Liver (tissue), 9 donors: ENCODE measurements around the gene CPSF4. TPM values are rescaled to one million over a fixed set of nuclear protein-coding genes. Genes with fewer than 3 reads are reported as not detected.

Experiments used
- DNase-seq: peaks from one replicate; pipeline ENCODE4 v3.0.0-alpha.2; 2017; ENCODE audit warnings: low spot score
- H3K27ac ChIP-seq, 2 donors: one replicate each; pipeline ENCODE4 v1.7.0; 2013; ENCODE audit warnings: inconsistent platforms in 2 of 2, low read length in 2 of 2, control low read depth in 1 of 2, low read depth in 1 of 2, mild to moderate bottlenecking in 1 of 2
- H3K27me3 ChIP-seq, 4 donors: one replicate each; pipeline versions ENCODE4 v1.6.1 to v1.7.0; 2013; ENCODE audit warnings: low read length in 3 of 4, inconsistent platforms in 1 of 4, mild to moderate bottlenecking in 1 of 4, moderate library complexity in 1 of 4; ENCODE audit not compliant: control insufficient read depth in 4 of 4, insufficient read depth in 4 of 4
- H3K36me3 ChIP-seq, 4 donors: one replicate each; pipeline versions ENCODE4 v1.6.1 to v1.7.0; 2013; ENCODE audit warnings: low read length in 3 of 4, mild to moderate bottlenecking in 3 of 4, low read depth in 1 of 4, moderate library complexity in 1 of 4; ENCODE audit not compliant: control insufficient read depth in 4 of 4, insufficient read depth in 3 of 4
- H3K4me1 ChIP-seq, 4 donors: one replicate each; pipeline versions ENCODE4 v1.6.1 to v1.7.0; 2013; ENCODE audit warnings: low read length in 3 of 4, mild to moderate bottlenecking in 3 of 4, moderate library complexity in 1 of 4; ENCODE audit not compliant: control insufficient read depth in 4 of 4, insufficient read depth in 4 of 4
- H3K4me3 ChIP-seq, 3 donors: one replicate each; pipeline versions ENCODE4 v1.6.1 to v1.7.0; 2013; ENCODE audit warnings: low read length in 3 of 3, control low read depth in 1 of 3, low read depth in 1 of 3, mild to moderate bottlenecking in 1 of 3
- H3K9ac ChIP-seq, 2 donors: one replicate each; pipeline ENCODE4 v1.7.0; 2013; ENCODE audit warnings: low read length in 2 of 2, mild to moderate bottlenecking in 2 of 2, moderate library complexity in 2 of 2, control low read depth in 1 of 2, low read depth in 1 of 2
- H3K9me3 ChIP-seq, 4 donors: one replicate each; pipeline versions ENCODE4 v1.6.1 to v1.7.0; 2013; ENCODE audit warnings: low read length in 3 of 4; ENCODE audit not compliant: control insufficient read depth in 4 of 4
- EGR1 ChIP-seq, 2 donors: IDR thresholded peaks; 2 replicates each; pipeline ENCODE4 v1.6.1; 2016 to 2018; ENCODE audit warnings: antibody characterized with exemption in 2 of 2, low read depth in 2 of 2
- FOXA1 ChIP-seq: IDR thresholded peaks from 2 replicates; pipeline ENCODE4 v1.6.1; 2016; ENCODE audit warnings: antibody characterized with exemption
- FOXA2 ChIP-seq: IDR thresholded peaks from 2 replicates; pipeline ENCODE4 v1.6.1; 2016; ENCODE audit warnings: antibody characterized with exemption
- GABPA ChIP-seq, 2 donors: IDR thresholded peaks in 1 of 2; conservative IDR thresholded peaks in 1 of 2; 2 replicates each; pipeline ENCODE4 v1.6.1; 2016; ENCODE audit warnings: antibody characterized with exemption in 2 of 2, mild to moderate bottlenecking in 1 of 2, moderate library complexity in 1 of 2
- HNF4A ChIP-seq, 2 donors: conservative IDR thresholded peaks; 2 replicates each; pipeline ENCODE4 v1.6.1; 2016; ENCODE audit warnings: antibody characterized with exemption in 2 of 2, mild to moderate bottlenecking in 2 of 2
- HNF4G ChIP-seq: IDR thresholded peaks from 2 replicates; pipeline ENCODE4 v1.6.1; 2016; ENCODE audit warnings: antibody characterized with exemption
- JUND ChIP-seq, 2 donors: IDR thresholded peaks; 2 replicates each; pipeline ENCODE4 v1.6.1; 2016; ENCODE audit warnings: antibody characterized with exemption in 2 of 2
- NR2F2 ChIP-seq: IDR thresholded peaks from 2 replicates; pipeline ENCODE4 v1.6.1; 2016; ENCODE audit warnings: antibody characterized with exemption
- RAD21 ChIP-seq, 2 donors: IDR thresholded peaks; 2 replicates each; pipeline ENCODE4 v1.6.1; 2016; ENCODE audit warnings: antibody characterized with exemption in 2 of 2, mild to moderate bottlenecking in 2 of 2
- REST ChIP-seq: IDR thresholded peaks from 2 replicates; pipeline ENCODE4 v1.6.1; 2016; ENCODE audit warnings: antibody characterized with exemption, mild to moderate bottlenecking
- RXRA ChIP-seq, 2 donors: IDR thresholded peaks; 2 replicates each; pipeline ENCODE4 v1.6.1; 2017 to 2018; ENCODE audit warnings: antibody characterized with exemption in 2 of 2, mild to moderate bottlenecking in 1 of 2
- SP1 ChIP-seq: IDR thresholded peaks from 2 replicates; pipeline ENCODE4 v1.6.1; 2018; ENCODE audit warnings: antibody characterized with exemption, mild to moderate bottlenecking
- TAF1 ChIP-seq: conservative IDR thresholded peaks from 2 replicates; pipeline ENCODE4 v1.6.1; 2016; ENCODE audit warnings: antibody characterized with exemption, mild to moderate bottlenecking
- YY1 ChIP-seq: IDR thresholded peaks from 2 replicates; pipeline ENCODE4 v1.6.1; 2016; ENCODE audit warnings: antibody characterized with exemption, mild to moderate bottlenecking
- WGBS: extraction: QIAGEN DNeasy Blood & Tissue Kit; methylation state at CpG from one replicate; pipeline ENCODE4 v1.1.7; 2013; 5-methylcytosine and 5-hydroxymethylcytosine counted together
- polyA plus RNA-seq, 2 donors: library from polyadenylated mRNA; stranded (reverse) in 1 of 2; unstranded in 1 of 2; fragments of 200-250 nt in 1 of 2; fragments of >200 nt in 1 of 2; fragmentation: Nextera tagmentation in 1 of 2; extraction: Ambion mirVana in 1 of 2; gene quantifications; one replicate each; pipeline versions ENCODE4 v1.2.1 to v1.2.3, GENCODE V29; 2013 to 2015
- total RNA-seq, 2 donors: library from RNA; depleted of rRNA; stranded (reverse); fragments of >200 nt; gene quantifications; one replicate each; pipeline ENCODE4 v1.2.3, GENCODE V29; 2014
- TF ChIP-seq, protein P1 (sequence below): fragments of 150-350 bp; IDR thresholded peaks from 2 replicates; pipeline ENCODE4 v1.5.1; 2017; ENCODE audit warnings: improper control_type of control experiment, low read depth, low read length; ENCODE audit not compliant: missing input control
- TF ChIP-seq, protein P2 (sequence below): IDR thresholded peaks from 2 replicates; pipeline ENCODE4 v1.6.1; 2016; ENCODE audit warnings: antibody characterized with exemption
- TF ChIP-seq, protein P3 (sequence below): IDR thresholded peaks from 2 replicates; pipeline ENCODE4 v1.6.1; 2016; ENCODE audit warnings: antibody characterized with exemption
- TF ChIP-seq, protein P4 (sequence below): IDR thresholded peaks from 2 replicates; pipeline ENCODE4 v1.6.1; 2016; ENCODE audit warnings: antibody characterized with exemption
- donor health status: healthy.
- donor health status: healthy.
- donor health status: healthy.
- donor health status: healthy.
- donor health status: healthy.

CPSF4 gene
- total and polyA plus RNA-seq, 4 donors = 7.1 to 15.3 (median 10.5) TPM

DNA sequence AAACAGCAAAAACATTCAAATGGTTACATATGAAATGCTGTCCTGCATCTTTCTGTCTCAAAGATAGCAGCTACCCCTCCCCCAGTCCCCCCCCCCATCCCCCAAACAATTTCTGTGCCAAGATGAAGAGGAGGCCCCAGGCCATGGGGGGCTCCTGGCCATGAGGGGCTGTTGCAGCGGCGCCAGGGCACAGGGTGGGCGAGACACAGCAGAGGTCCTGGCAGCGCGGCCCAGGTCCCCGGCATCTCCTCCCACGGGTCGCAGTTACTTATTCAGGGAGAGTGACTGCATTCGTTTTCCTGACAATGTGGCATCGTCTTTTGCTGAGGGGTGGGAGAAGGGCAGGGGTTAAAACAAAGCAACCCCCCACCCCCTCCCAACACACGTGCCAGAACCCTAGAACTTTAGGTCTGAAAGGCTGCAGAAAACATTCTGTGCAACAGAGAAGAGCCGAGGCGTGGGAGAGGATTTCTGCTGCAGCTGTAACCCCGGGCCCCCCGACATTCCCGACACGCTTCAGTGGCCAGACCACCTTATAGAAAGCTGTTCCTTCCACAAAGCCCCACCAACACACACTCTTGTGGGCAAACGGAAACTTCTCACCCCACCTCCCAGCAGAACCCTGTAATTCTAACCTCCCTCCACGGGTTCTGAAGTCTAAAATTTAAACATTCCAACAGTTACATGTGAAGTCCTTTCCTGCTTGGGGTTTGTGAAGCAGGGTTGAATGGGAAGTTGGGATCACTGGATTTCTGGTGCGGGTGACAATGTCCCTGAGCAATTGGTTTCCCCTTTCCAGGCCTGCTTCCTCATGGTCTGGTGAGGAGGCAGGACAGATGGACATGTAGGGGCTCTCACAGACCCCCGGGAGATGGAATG lies 42.1 kb upstream of the CPSF4 start:
- TF ChIP-seq GABPA (IDR thresholded peaks at IDR 0.05 in 1 of 2, conservative IDR thresholded peaks at IDR 0.05 in 1 of 2) (no peak), TAF1 (no peak), JUND (IDR thresholded peaks at IDR 0.05) (no peak), EGR1 (IDR thresholded peaks at IDR 0.05; ENCODE audit: low read depth in 2 of 2) (no peak), RXRA (IDR thresholded peaks at IDR 0.05) (no peak), SP1 (no peak), HNF4A (conservative IDR thresholded peaks at IDR 0.05) (no peak), YY1 (no peak), FOXA2 (no peak), FOXA1 (no peak), REST (no peak), HNF4G (no peak), RAD21 (IDR thresholded peaks at IDR 0.05) (no peak), NR2F2 (no peak)
- TF ChIP-seq, protein P1, sequence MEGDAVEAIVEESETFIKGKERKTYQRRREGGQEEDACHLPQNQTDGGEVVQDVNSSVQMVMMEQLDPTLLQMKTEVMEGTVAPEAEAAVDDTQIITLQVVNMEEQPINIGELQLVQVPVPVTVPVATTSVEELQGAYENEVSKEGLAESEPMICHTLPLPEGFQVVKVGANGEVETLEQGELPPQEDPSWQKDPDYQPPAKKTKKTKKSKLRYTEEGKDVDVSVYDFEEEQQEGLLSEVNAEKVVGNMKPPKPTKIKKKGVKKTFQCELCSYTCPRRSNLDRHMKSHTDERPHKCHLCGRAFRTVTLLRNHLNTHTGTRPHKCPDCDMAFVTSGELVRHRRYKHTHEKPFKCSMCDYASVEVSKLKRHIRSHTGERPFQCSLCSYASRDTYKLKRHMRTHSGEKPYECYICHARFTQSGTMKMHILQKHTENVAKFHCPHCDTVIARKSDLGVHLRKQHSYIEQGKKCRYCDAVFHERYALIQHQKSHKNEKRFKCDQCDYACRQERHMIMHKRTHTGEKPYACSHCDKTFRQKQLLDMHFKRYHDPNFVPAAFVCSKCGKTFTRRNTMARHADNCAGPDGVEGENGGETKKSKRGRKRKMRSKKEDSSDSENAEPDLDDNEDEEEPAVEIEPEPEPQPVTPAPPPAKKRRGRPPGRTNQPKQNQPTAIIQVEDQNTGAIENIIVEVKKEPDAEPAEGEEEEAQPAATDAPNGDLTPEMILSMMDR = no peak
- TF ChIP-seq, protein P2, sequence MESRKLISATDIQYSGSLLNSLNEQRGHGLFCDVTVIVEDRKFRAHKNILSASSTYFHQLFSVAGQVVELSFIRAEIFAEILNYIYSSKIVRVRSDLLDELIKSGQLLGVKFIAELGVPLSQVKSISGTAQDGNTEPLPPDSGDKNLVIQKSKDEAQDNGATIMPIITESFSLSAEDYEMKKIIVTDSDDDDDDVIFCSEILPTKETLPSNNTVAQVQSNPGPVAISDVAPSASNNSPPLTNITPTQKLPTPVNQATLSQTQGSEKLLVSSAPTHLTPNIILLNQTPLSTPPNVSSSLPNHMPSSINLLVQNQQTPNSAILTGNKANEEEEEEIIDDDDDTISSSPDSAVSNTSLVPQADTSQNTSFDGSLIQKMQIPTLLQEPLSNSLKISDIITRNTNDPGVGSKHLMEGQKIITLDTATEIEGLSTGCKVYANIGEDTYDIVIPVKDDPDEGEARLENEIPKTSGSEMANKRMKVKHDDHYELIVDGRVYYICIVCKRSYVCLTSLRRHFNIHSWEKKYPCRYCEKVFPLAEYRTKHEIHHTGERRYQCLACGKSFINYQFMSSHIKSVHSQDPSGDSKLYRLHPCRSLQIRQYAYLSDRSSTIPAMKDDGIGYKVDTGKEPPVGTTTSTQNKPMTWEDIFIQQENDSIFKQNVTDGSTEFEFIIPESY = no peak
- TF ChIP-seq, protein P3, sequence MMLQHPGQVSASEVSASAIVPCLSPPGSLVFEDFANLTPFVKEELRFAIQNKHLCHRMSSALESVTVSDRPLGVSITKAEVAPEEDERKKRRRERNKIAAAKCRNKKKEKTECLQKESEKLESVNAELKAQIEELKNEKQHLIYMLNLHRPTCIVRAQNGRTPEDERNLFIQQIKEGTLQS = no peak
- TF ChIP-seq, protein P4, sequence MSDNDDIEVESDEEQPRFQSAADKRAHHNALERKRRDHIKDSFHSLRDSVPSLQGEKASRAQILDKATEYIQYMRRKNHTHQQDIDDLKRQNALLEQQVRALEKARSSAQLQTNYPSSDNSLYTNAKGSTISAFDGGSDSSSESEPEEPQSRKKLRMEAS = no peak
- H3K4me1 ChIP-seq = peaks cover 8 to 30% (median 19%) of the 10 kb centered on the region in 4 donors
- H3K27me3 ChIP-seq = no peaks in the 10 kb centered on the region
- 89% methylated on average over 21 of the region's 21 CpGs for WGBS
- no peak overlapping the region for H3K27ac ChIP-seq
- H3K9ac ChIP-seq = no peak overlapping the region
- no peak overlapping the region for H3K4me3 ChIP-seq
- peaks cover 7 to 53% (median 23%) of the 10 kb centered on the region in 4 donors for H3K36me3 ChIP-seq
- DNase-seq = no peak
- H3K9me3 ChIP-seq = no peaks in the 10 kb centered on the region
